K562 (cell line): Measurements from ENCODE around the gene MEGF10. TPM values are rescaled to one million over a fixed set of nuclear protein-coding genes. Genes with fewer than 3 reads are reported as not detected.

Source experiments
- ATAC-seq: fragments of 200-7000 bp; cut with Tn5 transposase; 3 replicates; pipeline ENCODE4 v1.9.1; 2020; ENCODE audit warnings: moderate library complexity
- BruUV-seq: library from RNA; stranded (reverse); fragments of 400-500 nt; replicated peaks from 2 replicates; lab custom pipeline; 2021; lab: Mats Ljungman, UMichigan
- CTCF ChIA-PET: fragments of 300-600 bp; formaldehyde crosslinking; extraction: SDS; loops from one replicate; lab custom pipeline; 2021; ENCODE audit warnings: low intra/inter-chr PET ratio; lab: Yijun Ruan, JAX
- POLR2A ChIA-PET: fragments of 300-600, 350-650 bp; sonication (Branson Sonifier 250); formaldehyde crosslinking; extraction: SDS; loops from one replicate; lab custom pipeline; 2021; ENCODE audit warnings: antibody characterized with exemption, inconsistent platforms; lab: Yijun Ruan, JAX
- DNase-seq, 4 experiments: peaks; one replicate each; pipeline versions ENCODE4 v3.0.0 to v3.0.0-alpha.2; 2011 to 2018; ENCODE audit warnings: low spot score in 3 of 4, mixed read lengths in 3 of 4; ENCODE audit errors: extremely low read depth in 1 of 4
- FAIRE-seq: peaks from 2 replicates; lab custom pipeline; 2011; peaks lifted over from hg19 to GRCh38; lab: Jason Lieb, UNC
- H2AFZ ChIP-seq: 2 replicates; pipeline ENCODE4 v1.6.0; 2011; ENCODE audit warnings: low read depth, low read length, control low read depth, inconsistent platforms
- H3K27ac ChIP-seq: fragments of 200-600 bp; 3 replicates; pipeline ENCODE4 v1.8.0; 2011; ENCODE audit warnings: low read depth, mild to moderate bottlenecking, control low read depth, inconsistent platforms, low read length, moderate library complexity, mixed read lengths; ENCODE audit errors: extremely low read depth
- H3K27me3 ChIP-seq, 2 experiments: fragments of 300-600 bp in 1 of 2; 2 replicates in 1 of 2; 3 replicates in 1 of 2; pipeline versions ENCODE4 v1.6.0 to v1.8.0; 2011; ENCODE audit warnings: inconsistent platforms in 2 of 2, low read length in 2 of 2, mild to moderate bottlenecking in 1 of 2, mixed read lengths in 1 of 2, moderate library complexity in 1 of 2; ENCODE audit not compliant: control insufficient read depth in 2 of 2, insufficient read depth in 2 of 2
- H3K36me3 ChIP-seq: fragments of 300-600 bp; 3 replicates; pipeline ENCODE4 v1.8.0; 2011; ENCODE audit warnings: mild to moderate bottlenecking, low read length, inconsistent platforms; ENCODE audit not compliant: control insufficient read depth, insufficient read depth
- H3K4me1 ChIP-seq, 2 experiments: fragments of 200-600 bp in 1 of 2; replicated peaks in 1 of 2; 2 replicates in 1 of 2; 3 replicates in 1 of 2; pipeline versions ENCODE4 v1.5.1 to v1.8.0; 2011; ENCODE audit warnings: inconsistent platforms in 2 of 2, low read length in 2 of 2, mild to moderate bottlenecking in 1 of 2, mixed read lengths in 1 of 2, moderate library complexity in 1 of 2; ENCODE audit not compliant: control insufficient read depth in 2 of 2, insufficient read depth in 2 of 2
- H3K4me2 ChIP-seq: 2 replicates; pipeline ENCODE4 v1.6.1; 2011; ENCODE audit warnings: low read length, control low read depth, inconsistent platforms, mixed read lengths; ENCODE audit not compliant: insufficient read depth
- H3K4me3 ChIP-seq: fragments of 200-600 bp; sonication (generic), shearing (Covaris generic); 2 replicates; pipeline ENCODE4 v1.5.1; 2016; ENCODE audit warnings: control low read depth, inconsistent platforms
- H3K79me2 ChIP-seq: fragments of 200-600 bp; 3 replicates; pipeline ENCODE4 v1.8.0; 2011; ENCODE audit warnings: low read length, inconsistent platforms; ENCODE audit not compliant: control insufficient read depth, insufficient read depth
- H3K9ac ChIP-seq, 2 experiments: 2 replicates each; pipeline versions ENCODE4 v1.6.0 to v1.6.1; 2011; ENCODE audit warnings: low read depth in 2 of 2, low read length in 2 of 2, control low read depth in 1 of 2, inconsistent platforms in 1 of 2, mild to moderate bottlenecking in 1 of 2, mixed read lengths in 1 of 2; ENCODE audit not compliant: insufficient read depth in 1 of 2
- H3K9me1 ChIP-seq: one replicate; pipeline ENCODE4 v1.6.0; 2011; ENCODE audit warnings: inconsistent platforms, mild to moderate bottlenecking, low read length, moderate library complexity; ENCODE audit not compliant: control insufficient read depth, insufficient read depth
- H3K9me3 ChIP-seq: replicated peaks from 2 replicates; pipeline ENCODE4 v1.5.1; 2011; ENCODE audit warnings: low read depth, low read length, inconsistent platforms; ENCODE audit not compliant: control insufficient read depth, insufficient read depth
- H4K20me1 ChIP-seq: replicated peaks from 2 replicates; pipeline ENCODE4 v1.6.1; 2011; ENCODE audit warnings: low read length, inconsistent platforms, mixed read lengths; ENCODE audit not compliant: control insufficient read depth, insufficient read depth
- ARHGAP35 ChIP-seq: fragments of 450-650 bp; IDR thresholded peaks from 2 replicates; pipeline ENCODE4 v1.6.1; 2018; ENCODE audit not compliant: partially characterized antibody
- BCLAF1 ChIP-seq, 2 experiments: fragments of 450-650 bp in 1 of 2; IDR thresholded peaks; 2 replicates each; pipeline ENCODE4 v1.6.1; 2011 to 2017; ENCODE audit warnings: low read depth in 2 of 2, antibody characterized with exemption in 1 of 2, borderline replicate concordance in 1 of 2, low read length in 1 of 2, mild to moderate bottlenecking in 1 of 2, mixed read lengths in 1 of 2; ENCODE audit not compliant: control insufficient read depth in 1 of 2
- BMI1 ChIP-seq: fragments of 150-350 bp; IDR thresholded peaks from 2 replicates; pipeline ENCODE4 v1.6.1; 2014; ENCODE audit warnings: low read length
- CREB3L1 ChIP-seq: fragments of 450-650 bp; IDR thresholded peaks from 2 replicates; pipeline ENCODE4 v1.6.1; 2014; ENCODE audit warnings: low read depth, mild to moderate bottlenecking, moderate library complexity, borderline replicate concordance
- FOXA1 ChIP-seq: fragments of 450-650 bp; IDR thresholded peaks from 2 replicates; pipeline ENCODE4 v1.6.1; 2016; ENCODE audit warnings: mild to moderate bottlenecking, borderline replicate concordance
- ILF3 ChIP-seq: fragments of 450-650 bp; IDR thresholded peaks from 2 replicates; pipeline ENCODE4 v1.6.1; 2018; ENCODE audit warnings: antibody characterized with exemption, mild to moderate bottlenecking, moderate library complexity, borderline replicate concordance
- KDM5B ChIP-seq: fragments of 200-600 bp; sonication (generic); IDR thresholded peaks from 2 replicates; pipeline ENCODE4 v1.6.1; 2012; ENCODE audit warnings: low read depth, mild to moderate bottlenecking, moderate library complexity, low read length, control low read depth, inconsistent platforms; ENCODE audit not compliant: insufficient replicate concordance
- SLC30A9 ChIP-seq: fragments of 250-450 bp; sonication (Bioruptor Pico); IDR thresholded peaks from 2 replicates; pipeline ENCODE4 v1.8.0; 2022; ENCODE audit warnings: mild to moderate bottlenecking, moderate library complexity
- ZFP1 ChIP-seq: fragments of 450-650 bp; formaldehyde crosslinking; IDR thresholded peaks from 2 replicates; pipeline ENCODE4 v1.4.0; 2020; ENCODE audit warnings: mild to moderate bottlenecking, mixed read lengths
- WGBS: fragments of 100-300 bp; shearing (Covaris generic); methylation state at CpG from one replicate; pipeline ENCODE4 v1.1.6; 2016; ENCODE audit warnings: low coverage, mixed read lengths; ENCODE audit not compliant: insufficient coverage; ENCODE audit errors: missing lambda C conversion rate; 5-methylcytosine and 5-hydroxymethylcytosine counted together
- in situ Hi-C: fragments of 300-500 bp; cut with MboI; formaldehyde crosslinking; loops from 4 replicates; pipeline ENCODE4 v1.15.0; 2018; ENCODE audit warnings: inconsistent platforms, mixed read lengths
- intact Hi-C: fragments of 100-400 bp; cut with micrococcal nuclease; formaldehyde crosslinking; loops from 2 replicates; pipeline ENCODE4 v1.14.2; 2022
- polyA plus RNA-seq, 8 experiments: library from polyadenylated mRNA; depleted of rRNA in 4 of 8; stranded (reverse) in 5 of 8; unstranded in 3 of 8; fragments of >200 nt; fragmentation: Nextera tagmentation in 2 of 8; fragmentation: Illumina TruSeq in 1 of 8; extraction: Ambion mirVana in 2 of 8; extraction: Trizol in 1 of 8; gene quantifications; 2 replicates each; pipeline versions ENCODE4 v1.2.1 to v1.2.3, GENCODE V29; 2011 to 2014; ENCODE audit warnings: inconsistent platforms in 1 of 8, missing spikeins in 1 of 8
- total RNA-seq, 7 experiments: library from RNA; depleted of rRNA in 6 of 7; stranded (reverse); fragments of >200 nt in 6 of 7; fragmentation: Illumina TruSeq in 2 of 7; extraction: Trizol in 2 of 7; gene quantifications; 2 replicates each; pipeline versions ENCODE4 v1.2.1 to v1.2.3, GENCODE V29; 2011 to 2021; ENCODE audit warnings: low replicate concordance in 1 of 7

Gene MEGF10
- total and polyA plus RNA-seq, 9 of the 15 experiments (the other 6 are each of a cell fraction or from before 2014, with no cell fraction given) = 0.07 TPM; not detected in 8

DNA sequence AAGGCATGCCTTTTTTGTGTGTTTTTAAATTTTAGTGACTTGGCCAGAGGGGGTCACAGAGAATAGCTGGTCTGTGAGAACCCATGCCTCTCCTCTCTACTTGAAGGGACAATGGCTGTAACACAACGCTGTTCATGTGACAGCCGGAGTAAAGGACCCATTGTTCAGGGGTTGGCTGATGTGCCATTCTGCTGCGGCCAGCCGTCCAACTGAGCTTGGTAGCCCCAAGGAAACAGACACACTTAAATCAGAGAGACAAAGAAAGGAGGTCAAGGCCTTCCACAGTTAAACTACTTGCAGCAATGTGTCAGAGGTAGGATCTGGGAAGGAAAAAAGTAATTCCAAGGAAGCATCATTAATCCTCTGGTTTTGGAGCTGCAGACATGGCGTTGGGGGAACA lies 8.1 kb downstream of the MEGF10 start:
- in situ Hi-C loops = no loop called here
- H3K79me2 ChIP-seq = no peaks in the 10 kb centered on the region
- ATAC-seq = no peak
- no TSS peak for BruUV-seq
- FAIRE-seq = no peak
- no peaks in the 10 kb centered on the region for H3K27me3 ChIP-seq
- H2AFZ ChIP-seq = no peak overlapping the region
- H3K9me1 ChIP-seq = no peaks in the 10 kb centered on the region
- H3K4me1 ChIP-seq = no peaks in the 10 kb centered on the region
- DNase-seq = no peak
- H3K36me3 ChIP-seq = no peaks in the 10 kb centered on the region
- WGBS = 0% methylated on average over 5 of the region's 5 CpGs
- no peak overlapping the region for H3K9ac ChIP-seq
- no peaks in the 10 kb centered on the region for H3K9me3 ChIP-seq
- ChIA-PET POLR2A (no interaction called here), CTCF (no interaction called here)
- intact Hi-C loops = no loop called here
- no peak overlapping the region for H3K4me3 ChIP-seq
- no peak overlapping the region for H3K4me2 ChIP-seq
- H3K27ac ChIP-seq = no peak overlapping the region
- TF ChIP-seq KDM5B (no peak), FOXA1 (no peak)
- TF ChIP-seq, all 486 proteins: peak for 0
- no peaks in the 10 kb centered on the region for H4K20me1 ChIP-seq

DNA sequence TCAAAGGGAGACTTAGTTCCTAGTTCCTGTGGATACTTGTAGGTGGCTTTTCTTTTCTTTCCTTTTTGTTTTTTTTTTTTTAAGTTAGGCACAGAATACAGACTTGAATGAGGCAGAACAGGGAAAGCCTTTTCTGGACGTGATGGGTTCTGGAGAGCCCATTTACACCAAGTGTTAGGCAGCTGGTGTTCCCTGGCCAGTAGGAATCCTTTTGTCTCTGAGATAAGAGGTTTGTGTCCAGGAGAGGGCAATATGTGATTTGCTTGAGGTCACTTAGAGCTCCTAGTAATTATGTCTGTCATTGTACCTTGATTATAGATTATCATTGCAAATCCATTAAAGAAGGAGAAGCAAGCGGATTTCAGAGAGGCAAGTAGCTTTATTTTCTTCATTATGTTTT lies 9.1 kb downstream of the MEGF10 start:
- Histone ChIP-seq H2AFZ (no peak overlapping the region), H3K27me3 (no peaks in the 10 kb centered on the region), H3K4me3 (no peak overlapping the region), H3K36me3 (no peaks in the 10 kb centered on the region), H3K79me2 (no peaks in the 10 kb centered on the region), H3K27ac (no peak overlapping the region), H3K9me3 (no peaks in the 10 kb centered on the region), H4K20me1 (no peaks in the 10 kb centered on the region), H3K4me2 (no peak overlapping the region), H3K9ac (no peak overlapping the region), H3K4me1 (no peaks in the 10 kb centered on the region), H3K9me1 (no peaks in the 10 kb centered on the region)
- 0% methylated on average over 2 of the region's 2 CpGs for WGBS
- POLR2A ChIA-PET = interaction anchor here (0.6 kb wide), 1 partner anchor 511 kb away, joined by 3 read pairs; no protein-coding TSS in a partner anchor
- ATAC-seq (no peak), DNase-seq (no peak), FAIRE-seq (no peak)
- in situ Hi-C loops (loop anchor here (25.0 kb wide), 2 partner anchors 662 to 962 kb away; a partner anchor contains a TSS), intact Hi-C loops (no loop called here)
- CTCF ChIA-PET = no interaction called here
- BruUV-seq = no TSS peak
- TF ChIP-seq CREB3L1 (no peak), BMI1 (no peak), SLC30A9 (CRISPR knock-in tag) (no peak), ZFP1 (CRISPR knock-in tag) (no peak), BCLAF1 (IDR thresholded peaks at IDR 0.05; ENCODE audit: borderline replicate concordance in 1 of 2, control insufficient read depth in 1 of 2, low read depth in 2 of 2, low read length in 1 of 2) (no peak), ARHGAP35 (no peak), ILF3 (no peak)
- TF ChIP-seq, all 486 proteins: peak for 0
